Adrenal gland (tissue), 12 donors: ENCODE data around the gene SDC3. TPM values are rescaled to one million over a fixed set of nuclear protein-coding genes. Genes with fewer than 3 reads are reported as not detected.
A peak's percentile ranks its signal among the peaks of the same experiment; 100 is the strongest.

Experiments
- DNase-seq, 7 donors: peaks; one replicate each; pipeline ENCODE4 v3.0.0-alpha.2; 2019 to 2020
- H3K27ac ChIP-seq, 5 donors: fragments of 200-600 bp; sonication (generic) in 4 of 5; 1 replicate in 3 of 5; 2 replicates in 2 of 5; pipeline versions ENCODE4 v1.5.1 to v1.8.0; 2016 to 2020; ENCODE audit warnings: mild to moderate bottlenecking in 1 of 5
- H3K27me3 ChIP-seq: fragments of 200-600 bp; 2 replicates; pipeline ENCODE4 v1.8.0; 2021
- H3K36me3 ChIP-seq, 2 donors: fragments of 200-600 bp; replicated peaks in 1 of 2; 1 replicate in 1 of 2; 2 replicates in 1 of 2; pipeline versions ENCODE4 v1.5.1 to v1.8.0; 2018 to 2022
- H3K4me1 ChIP-seq, 2 donors: fragments of 200-600 bp; replicated peaks in 1 of 2; 1 replicate in 1 of 2; 2 replicates in 1 of 2; pipeline versions ENCODE4 v1.5.1 to v1.8.0; 2018 to 2021
- H3K4me3 ChIP-seq, 4 donors: fragments of 200-600 bp; sonication (generic) in 3 of 4; one replicate each; pipeline ENCODE4 v1.5.1; 2016 to 2018
- H3K9me3 ChIP-seq, 3 donors: fragments of 200-600 bp; sonication (generic) in 1 of 3; replicated peaks in 1 of 3; 1 replicate in 2 of 3; 2 replicates in 1 of 3; pipeline versions ENCODE4 v1.5.1 to v1.8.0; 2016 to 2021
- POLR2A ChIP-seq, 2 donors: fragments of 450-650 bp; IDR thresholded peaks; one replicate each; pipeline ENCODE4 v1.6.1; 2017; ENCODE audit warnings: antibody characterized with exemption in 2 of 2, mild to moderate bottlenecking in 2 of 2, moderate library complexity in 1 of 2
- WGBS, 4 donors: extraction: QIAGEN DNeasy Blood & Tissue Kit in 2 of 4; methylation state at CpG; one replicate each; pipeline versions ENCODE4 v1.1.5 to v1.1.7; 2013 to 2017; 5-methylcytosine and 5-hydroxymethylcytosine counted together
- intact Hi-C, 2 donors: fragments of 100-400 bp; cut with DNase I; formaldehyde crosslinking; loops; one replicate each; pipeline versions ENCODE4 v1.14.1 to v1.15.0; 2022 to 2023
- polyA plus RNA-seq, 3 donors: library from polyadenylated mRNA; stranded (reverse); fragments of 200-250 nt in 2 of 3; fragments of 350-450 nt in 1 of 3; fragmentation: Illumina TruSeq in 1 of 3; extraction: RNeasy Lipid Tissue Mini Kit (QIAGEN cat#74804) in 1 of 3; gene quantifications; one replicate each; pipeline ENCODE4 v1.2.3, GENCODE V29; 2013 to 2014
- total RNA-seq, 9 donors: library from RNA; depleted of rRNA in 4 of 9; stranded (reverse); fragments of >200 nt in 4 of 9; fragments of 120-200 nt in 1 of 9; fragmentation: NEBNext Ultra II Directional in 1 of 9; extraction: Animal tissue kit (Norgen Biotek cat#: 25700) in 1 of 9; gene quantifications; one replicate each; pipeline versions ENCODE4 v1.1.0 to v1.2.4, GENCODE V29; 2013 to 2023
- TF ChIP-seq, protein P1 (sequence below), 6 experiments: fragments of 450-650 bp in 4 of 6; fragments of 200-600 bp in 2 of 6; sonication (generic) in 1 of 6; IDR thresholded peaks; 1 replicate in 5 of 6; 2 replicates in 1 of 6; pipeline versions ENCODE4 v1.5.1 to v1.8.0; 2016 to 2021; ENCODE audit warnings: antibody characterized with exemption in 6 of 6, mild to moderate bottlenecking in 2 of 6, moderate library complexity in 1 of 6
- donor health status: healthy with polysubstance abuse.
- donor health status: Bipolar disorder and iron deficiency.
- donor health status: DM: yes; HTN: yes; CAD: no.
- donor health status: DM: no; HTN: no; CAD: no.
- donor health status: DM: no; HTN: no; CAD: no.
- donor health status: DM: yes; HTN: yes; CAD: no.

The SDC3 gene
- total and polyA plus RNA-seq, 12 donors: 40.1 to 536 (median 188) TPM

DNA sequence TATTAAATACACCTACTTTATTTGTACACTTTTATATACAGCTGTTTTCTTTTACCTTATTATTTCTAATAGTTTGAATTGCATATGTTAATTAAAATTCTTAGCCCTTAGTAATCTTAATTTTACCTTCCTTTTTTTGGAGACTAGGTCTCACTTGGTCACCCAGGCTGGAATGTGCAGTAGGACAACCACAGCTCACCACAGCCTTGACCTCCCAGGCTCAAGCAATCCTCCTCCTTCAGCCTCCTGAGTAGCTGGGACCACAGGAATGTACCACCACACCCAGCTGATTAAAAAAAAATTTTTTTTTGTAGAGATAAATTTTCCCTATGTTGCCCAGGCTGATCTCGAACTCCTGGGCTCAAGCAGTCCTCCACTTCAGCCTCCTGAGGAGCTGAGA, 15.0 kb upstream of the SDC3 start:
- Histone ChIP-seq H3K36me3 (no peaks in the 10 kb centered on the region), H3K27ac (no peak overlapping the region), H3K9me3 (no peaks in the 10 kb centered on the region), H3K4me3 (no peak overlapping the region), H3K4me1 (peaks cover 0 to 11% of the 10 kb centered on the region in 2 donors), H3K27me3 (no peaks in the 10 kb centered on the region)
- DNase-seq: no peak
- TF ChIP-seq POLR2A (IDR thresholded peaks at IDR 0.05): no peak
- TF ChIP-seq, protein P1, sequence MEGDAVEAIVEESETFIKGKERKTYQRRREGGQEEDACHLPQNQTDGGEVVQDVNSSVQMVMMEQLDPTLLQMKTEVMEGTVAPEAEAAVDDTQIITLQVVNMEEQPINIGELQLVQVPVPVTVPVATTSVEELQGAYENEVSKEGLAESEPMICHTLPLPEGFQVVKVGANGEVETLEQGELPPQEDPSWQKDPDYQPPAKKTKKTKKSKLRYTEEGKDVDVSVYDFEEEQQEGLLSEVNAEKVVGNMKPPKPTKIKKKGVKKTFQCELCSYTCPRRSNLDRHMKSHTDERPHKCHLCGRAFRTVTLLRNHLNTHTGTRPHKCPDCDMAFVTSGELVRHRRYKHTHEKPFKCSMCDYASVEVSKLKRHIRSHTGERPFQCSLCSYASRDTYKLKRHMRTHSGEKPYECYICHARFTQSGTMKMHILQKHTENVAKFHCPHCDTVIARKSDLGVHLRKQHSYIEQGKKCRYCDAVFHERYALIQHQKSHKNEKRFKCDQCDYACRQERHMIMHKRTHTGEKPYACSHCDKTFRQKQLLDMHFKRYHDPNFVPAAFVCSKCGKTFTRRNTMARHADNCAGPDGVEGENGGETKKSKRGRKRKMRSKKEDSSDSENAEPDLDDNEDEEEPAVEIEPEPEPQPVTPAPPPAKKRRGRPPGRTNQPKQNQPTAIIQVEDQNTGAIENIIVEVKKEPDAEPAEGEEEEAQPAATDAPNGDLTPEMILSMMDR (IDR thresholded peaks at IDR 0.05): no peak
- WGBS, 4 donors: 84 to 100% (median 100%) methylated on average over 1 of the region's 1 CpG
- intact Hi-C loops: no loop called here

DNA sequence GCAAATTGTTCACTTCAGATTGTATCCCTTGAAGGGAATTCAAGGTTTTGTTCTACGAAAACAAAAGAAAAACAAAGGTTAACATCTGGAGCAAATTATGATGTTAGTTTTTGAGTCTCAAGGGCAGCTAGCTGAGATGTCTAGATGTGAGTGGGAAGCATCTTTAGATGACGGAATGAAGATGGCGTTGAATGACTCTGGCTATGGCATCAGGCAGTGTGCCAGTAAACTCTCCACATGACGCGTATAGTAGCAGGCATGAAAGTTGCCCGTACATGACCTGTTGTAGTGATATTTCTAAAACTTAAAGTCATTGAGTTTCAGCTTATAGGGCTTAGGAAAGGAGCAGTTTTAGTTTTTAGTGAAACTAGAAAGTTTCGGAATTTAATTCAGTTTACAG, 12.3 kb upstream of the SDC3 start:
- H3K27me3 ChIP-seq: no peaks in the 10 kb centered on the region
- no peaks in the 10 kb centered on the region for H3K9me3 ChIP-seq
- no peak overlapping the region for H3K4me3 ChIP-seq
- DNase-seq: peak in 5 of 7 donors; percentile 57 to 76 (median 69)
- H3K27ac ChIP-seq: no peak overlapping the region
- 35 to 56% (median 46%) methylated on average over 7 of the region's 7 CpGs for WGBS, 4 donors
- no peaks in the 10 kb centered on the region for H3K36me3 ChIP-seq
- H3K4me1 ChIP-seq: peaks cover 0 to 11% of the 10 kb centered on the region in 2 donors
- TF ChIP-seq, protein P1 (IDR thresholded peaks at IDR 0.05): no peak
- no peak for TF ChIP-seq POLR2A (IDR thresholded peaks at IDR 0.05)
- intact Hi-C loops: no loop called here

DNA sequence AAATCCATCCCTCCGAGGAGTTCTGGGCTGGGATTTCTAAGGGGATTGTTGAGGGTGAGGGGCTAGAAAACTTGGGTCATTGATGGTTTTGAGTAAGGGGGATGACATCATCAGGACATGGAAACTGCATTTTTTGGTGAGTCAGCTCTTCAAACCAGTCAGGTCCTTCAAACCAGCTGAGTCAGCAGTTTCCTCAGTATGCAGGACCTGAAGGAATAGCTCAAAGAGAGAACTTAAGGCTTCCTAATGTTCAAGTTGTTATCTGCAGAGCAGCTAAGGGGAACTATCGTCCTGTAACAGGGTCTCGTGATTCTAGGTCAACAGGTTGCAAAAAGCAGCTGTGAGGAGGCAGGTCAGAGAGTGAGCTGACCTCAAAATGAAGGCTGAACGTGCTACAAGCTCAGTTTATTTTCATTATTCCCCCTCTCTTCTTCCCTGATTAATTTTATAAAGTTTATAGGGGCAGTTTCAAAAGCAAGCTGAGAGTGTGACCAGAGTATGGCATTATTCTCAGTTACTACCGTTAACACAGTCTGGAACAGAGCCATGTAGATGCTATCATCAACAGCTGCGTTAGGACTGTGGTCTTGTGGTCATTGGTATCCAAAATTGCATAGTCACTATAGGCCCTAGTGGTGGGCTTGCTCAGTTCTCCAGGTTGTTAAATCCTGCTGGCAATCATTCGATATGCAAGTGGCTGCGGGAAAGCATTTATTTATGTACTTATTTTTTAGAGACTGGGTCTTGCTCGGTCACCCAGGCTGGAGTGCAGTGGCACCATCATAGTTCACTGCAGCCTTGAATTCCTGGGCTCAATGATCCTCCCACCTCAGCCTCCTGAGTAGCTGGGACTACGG, 10.7 kb upstream of the SDC3 start:
- intact Hi-C loops: no loop called here
- DNase-seq: peak in 3 of 7 donors; percentile 54 to 61 (median 56)

DNA sequence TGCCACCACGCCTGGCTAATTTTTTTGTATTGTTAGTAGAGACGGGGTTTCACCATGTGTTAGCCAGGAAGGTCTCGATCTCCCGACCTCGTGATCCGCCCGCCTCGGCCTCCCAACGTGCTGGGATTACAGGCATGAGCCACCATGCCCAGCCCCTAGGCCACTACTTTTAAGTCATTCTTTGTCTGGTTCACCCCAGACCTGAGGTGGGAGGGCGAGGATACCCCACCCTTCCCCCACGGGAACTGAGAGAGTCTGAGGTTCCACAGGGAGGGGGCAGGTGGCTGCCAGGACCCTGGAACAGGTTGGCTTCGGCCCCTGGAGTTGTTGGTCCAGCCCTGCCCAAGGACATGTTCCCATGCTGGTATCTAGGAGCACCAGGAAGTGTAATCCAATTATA, 7.7 kb upstream of the SDC3 start:
- no peak overlapping the region for H3K4me3 ChIP-seq
- WGBS, 4 donors: 84 to 96% (median 88%) methylated on average over 11 to 12 of the region's 12 CpGs
- H3K27me3 ChIP-seq: no peaks in the 10 kb centered on the region
- H3K27ac ChIP-seq: no peak overlapping the region
- TF ChIP-seq POLR2A (IDR thresholded peaks at IDR 0.05): no peak
- TF ChIP-seq, protein P1 (IDR thresholded peaks at IDR 0.05): no peak
- intact Hi-C loops: no loop called here
- DNase-seq: peak in 4 of 7 donors; percentile 2 to 46 (median 16)
- no peaks in the 10 kb centered on the region for H3K36me3 ChIP-seq
- no peaks in the 10 kb centered on the region for H3K9me3 ChIP-seq
- peaks cover 0 to 11% of the 10 kb centered on the region in 2 donors for H3K4me1 ChIP-seq

More for the DNA sequence above, 10.7 kb upstream of the SDC3 start:
- Histone ChIP-seq H3K27ac (peak overlapping the region in 2 of 5 donors; percentile 30 to 32), H3K4me3 (no peak overlapping the region), H3K27me3 (no peaks in the 10 kb centered on the region), H3K4me1 (peaks cover 0 to 11% of the 10 kb centered on the region in 2 donors), H3K36me3 (no peaks in the 10 kb centered on the region), H3K9me3 (no peaks in the 10 kb centered on the region)
- TF ChIP-seq POLR2A (IDR thresholded peaks at IDR 0.05): no peak
- TF ChIP-seq, protein P1 (IDR thresholded peaks at IDR 0.05): no peak
- WGBS, 4 donors: 55 to 65% (median 59%) methylated on average over 10 of the region's 10 CpGs
